NOMO-1 (cell line): ENCODE results near the gene SLC17A9.
A peak's percentile ranks its signal among the peaks of the same experiment; 100 is the strongest.

Experiments
- DNase-seq, 2 experiments: peaks; one replicate each; lab custom pipeline; 2025; ENCODE audit not compliant: unreplicated experiment in 2 of 2; lab: John Stamatoyannopoulos, UW

SLC17A9 gene

DNA sequence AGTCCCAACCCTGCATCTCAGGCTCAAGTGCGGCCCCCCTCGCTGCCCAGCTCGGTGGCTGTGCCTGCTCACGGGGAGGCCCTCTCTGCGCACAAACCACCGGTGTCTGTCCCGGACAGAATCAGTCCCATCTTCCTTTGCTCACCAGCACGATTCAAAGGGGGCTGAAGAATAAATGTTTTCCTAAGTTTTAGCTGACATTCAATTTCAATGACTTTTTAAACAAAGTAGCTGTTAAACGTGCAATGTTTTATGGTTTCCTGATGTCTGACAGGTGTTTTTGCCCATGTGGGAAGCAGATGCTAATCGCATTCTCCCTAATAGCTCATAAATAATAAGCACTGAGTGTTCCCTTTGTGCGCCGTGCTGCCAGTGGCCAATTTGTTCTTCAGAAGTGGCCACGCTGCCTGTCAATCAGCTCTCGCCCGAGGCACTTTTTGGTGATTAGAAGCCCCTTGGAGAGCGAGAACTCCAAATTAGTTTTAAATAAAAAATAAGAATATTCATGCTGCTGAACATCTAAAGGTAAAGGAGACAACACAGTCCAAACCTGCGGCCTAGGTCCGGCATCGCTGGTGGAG, 28.0 kb downstream of the SLC17A9 start:
- no peak for DNase-seq

DNA sequence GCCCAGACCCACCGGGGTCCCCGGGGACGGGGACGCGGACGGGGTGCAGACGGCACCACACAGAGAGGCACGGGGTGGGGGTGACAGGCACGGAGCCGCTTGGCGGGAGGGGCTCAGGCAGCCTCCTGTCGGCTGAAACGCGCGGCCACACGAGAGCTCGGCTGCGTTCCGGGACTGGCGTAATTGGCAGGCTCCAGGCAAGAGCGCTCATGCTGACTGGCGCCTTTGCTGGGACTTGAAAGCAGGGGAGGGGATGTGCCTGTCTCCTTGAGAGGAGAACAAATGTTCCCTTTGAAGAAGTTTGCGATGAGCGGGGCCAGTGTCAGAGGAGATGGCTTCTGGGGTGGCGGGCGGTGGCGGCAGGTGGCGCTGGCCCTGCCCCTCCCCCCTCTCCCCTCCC, 28.5 kb downstream of the SLC17A9 start:
- peak; percentile 9 to 32 for DNase-seq

DNA sequence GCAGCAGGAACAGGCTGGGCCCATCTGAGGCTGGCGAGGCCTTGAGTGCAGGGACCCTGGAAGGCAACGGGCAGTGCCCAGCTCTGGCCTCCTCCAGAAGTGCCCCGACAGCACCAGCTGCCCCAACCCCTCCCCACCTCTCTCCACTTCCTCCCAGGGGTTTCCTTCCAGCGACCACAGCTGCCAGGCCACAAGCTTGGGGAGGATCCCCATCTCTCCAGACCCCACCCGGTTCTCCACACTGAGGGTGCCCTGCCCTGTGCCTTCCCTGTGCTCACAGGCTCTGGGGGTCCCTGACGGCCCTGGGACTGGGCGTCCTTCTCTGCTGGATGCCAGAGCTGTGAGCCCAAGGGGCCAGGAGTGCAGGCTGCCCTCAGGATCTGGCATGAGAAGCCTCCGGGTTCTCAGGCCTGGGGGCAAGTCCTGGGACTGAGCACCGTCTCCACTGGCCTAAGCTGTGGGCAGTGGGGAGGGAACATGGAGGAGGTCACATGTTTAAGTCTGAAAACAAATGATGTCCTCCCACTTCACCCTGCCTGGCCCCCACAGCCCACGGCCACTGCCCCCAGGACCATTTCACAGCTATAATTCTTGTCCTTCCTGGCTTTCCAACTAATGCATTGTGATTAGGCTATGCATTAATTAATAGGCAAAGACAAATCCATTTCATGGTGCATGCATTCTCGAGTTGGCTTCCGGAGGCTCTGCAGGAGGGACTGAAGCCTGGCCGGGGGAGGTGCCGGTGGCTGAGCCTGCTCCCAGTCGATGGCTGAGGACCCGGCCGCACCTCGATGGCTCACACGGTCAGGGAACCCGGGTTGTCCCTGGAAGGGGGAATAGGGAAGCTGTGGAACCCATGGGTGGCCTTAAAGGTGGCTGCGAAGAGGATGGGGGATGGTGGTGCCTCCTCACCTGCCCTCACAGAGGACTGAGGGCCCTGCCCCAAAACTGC, 29.9 kb downstream of the SLC17A9 start:
- peak in 1 of 2 experiments; percentile 7 for DNase-seq

DNA sequence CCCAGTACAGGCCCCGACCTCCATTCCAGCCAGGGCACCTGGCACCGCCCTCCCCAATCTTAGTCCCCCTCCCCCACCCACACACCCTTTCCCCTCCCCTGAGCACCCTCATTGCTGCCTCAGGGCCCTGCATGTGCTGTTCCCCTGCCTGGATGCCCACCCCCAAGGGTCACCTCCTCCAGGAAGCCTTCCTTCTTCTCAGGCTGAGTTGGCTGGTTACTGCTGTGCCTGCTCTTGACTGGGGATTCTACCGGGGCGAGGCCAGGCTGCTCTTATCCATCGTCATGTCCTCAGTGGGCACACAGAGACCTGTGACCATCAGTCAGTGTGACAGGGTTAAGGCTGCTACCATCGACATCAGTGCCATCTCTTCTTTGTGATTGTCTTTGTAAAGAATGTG, 30.7 kb downstream of the SLC17A9 start:
- no peak for DNase-seq

DNA sequence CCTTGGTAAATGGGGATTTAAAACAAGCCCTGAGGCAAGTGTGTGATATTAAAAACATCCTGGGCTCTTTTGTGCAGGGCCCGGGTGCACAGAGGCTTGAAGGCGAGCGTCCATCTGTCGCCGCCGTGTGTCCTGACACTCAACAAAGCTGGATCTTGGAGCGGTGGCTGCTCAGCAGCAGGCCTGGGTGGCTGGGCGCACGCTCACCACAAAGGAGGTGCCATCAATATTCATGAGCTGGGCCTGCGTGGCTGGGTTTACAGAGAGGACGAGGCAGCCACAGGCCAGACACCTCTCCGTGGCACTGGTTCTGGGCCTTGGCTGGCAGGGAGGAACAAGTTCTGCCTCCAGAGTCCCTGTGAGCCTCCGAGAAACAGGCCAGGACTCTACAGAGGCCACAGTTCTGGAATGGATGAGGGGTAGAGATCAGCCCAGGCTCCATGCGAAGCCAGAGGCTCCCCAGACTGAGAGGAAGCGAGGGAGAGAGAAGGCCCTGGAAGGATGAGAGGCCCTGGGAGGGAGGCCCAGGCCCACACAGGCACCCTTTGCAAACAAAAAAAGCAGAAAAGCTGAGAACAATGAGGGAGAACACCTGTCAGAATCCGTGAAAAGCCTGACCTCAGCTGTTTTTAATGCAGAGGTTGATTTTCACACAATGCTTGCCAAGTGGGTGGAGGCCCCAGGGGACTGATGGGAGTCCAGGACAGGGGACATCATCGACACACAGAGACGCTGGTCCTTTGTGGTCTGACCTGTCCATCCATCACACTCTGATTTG, 32.3 kb downstream of the SLC17A9 start:
- DNase-seq, result no peak

DNA sequence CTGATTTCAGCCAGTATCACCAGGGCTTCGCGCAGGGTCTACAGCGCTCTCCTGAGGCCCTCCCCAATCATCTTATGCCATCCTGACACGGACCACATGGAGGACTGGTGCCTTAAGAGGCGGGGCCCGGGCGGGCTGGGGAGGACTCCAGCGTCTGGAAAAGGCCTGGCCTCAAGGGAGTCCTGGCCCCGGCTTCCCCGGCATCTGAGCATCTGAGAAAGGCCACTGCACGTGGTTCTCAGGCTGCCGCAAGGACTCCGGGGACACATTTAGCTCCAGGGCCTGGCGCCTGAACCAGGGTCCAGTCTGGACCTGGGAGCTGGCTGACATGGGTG, 32.9 kb downstream of the SLC17A9 start:
- DNase-seq, result no peak

DNA sequence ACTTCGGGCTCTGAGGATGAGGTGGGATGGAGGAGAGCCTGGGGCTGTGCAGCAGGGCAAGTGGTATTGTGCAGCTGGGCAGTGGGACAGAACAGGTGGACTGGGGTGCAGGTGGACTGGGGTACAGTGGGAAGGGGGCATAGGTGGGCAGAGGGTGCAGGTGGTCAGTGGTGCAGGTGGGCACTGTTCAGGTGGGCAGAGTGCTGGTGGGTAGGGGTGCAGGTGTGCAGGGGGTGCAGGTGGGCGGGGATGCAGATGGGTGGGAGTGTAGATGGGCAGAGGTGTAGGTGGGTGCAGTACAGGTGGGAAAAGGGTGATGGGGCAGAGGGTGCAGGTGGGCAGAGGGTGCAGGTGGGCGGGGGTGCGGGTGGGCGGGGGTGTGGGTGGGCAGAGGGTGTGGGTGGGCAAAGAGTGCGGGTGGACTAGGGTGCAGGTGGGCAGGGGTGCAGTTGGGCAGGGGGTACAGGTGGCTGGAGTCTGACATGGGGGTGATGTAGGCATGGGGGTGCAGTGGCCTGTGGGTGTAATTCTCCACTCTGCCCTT, 33.8 kb downstream of the SLC17A9 start:
- no peak for DNase-seq

DNA sequence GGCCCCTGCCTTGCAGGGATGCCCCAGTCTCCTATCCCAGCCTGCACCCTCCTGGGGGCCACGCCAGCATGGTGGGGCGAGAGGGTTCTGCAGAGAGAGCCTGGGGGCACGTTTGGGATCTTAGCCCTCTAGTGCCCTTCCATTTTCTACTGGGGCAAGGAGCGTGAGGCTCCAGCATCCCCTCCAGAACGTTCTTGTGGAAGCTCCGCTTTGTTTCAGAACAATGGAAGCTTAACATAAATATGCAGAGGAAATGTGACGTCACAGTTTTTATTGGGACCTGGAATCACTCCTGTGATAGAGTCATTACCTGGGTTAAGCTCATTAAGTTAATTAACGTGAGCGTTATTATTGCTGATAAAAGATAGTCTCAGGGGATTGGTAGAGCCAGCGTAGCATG, 34.6 kb downstream of the SLC17A9 start:
- no peak for DNase-seq

DNA sequence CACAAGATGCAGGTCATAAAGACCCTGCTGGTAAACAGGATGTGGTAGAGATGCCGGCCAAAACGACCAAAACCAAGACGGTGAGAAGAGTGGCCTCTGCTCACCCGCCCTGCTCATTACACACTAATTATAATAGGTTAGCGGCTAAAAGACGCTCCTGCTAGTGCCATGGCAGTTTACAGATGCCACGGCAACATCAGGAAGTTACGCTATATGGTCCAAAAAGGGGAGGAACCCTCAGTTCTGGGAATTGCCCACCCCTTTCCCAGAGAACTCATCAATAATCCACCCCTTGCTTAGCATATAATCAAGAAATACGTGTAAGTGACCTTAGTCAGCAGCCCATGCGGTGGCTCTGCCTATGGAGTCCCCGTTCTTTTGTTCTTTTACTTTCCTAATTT, 36.7 kb downstream of the SLC17A9 start:
- peak in 1 of 2 experiments; percentile 10 for DNase-seq

DNA sequence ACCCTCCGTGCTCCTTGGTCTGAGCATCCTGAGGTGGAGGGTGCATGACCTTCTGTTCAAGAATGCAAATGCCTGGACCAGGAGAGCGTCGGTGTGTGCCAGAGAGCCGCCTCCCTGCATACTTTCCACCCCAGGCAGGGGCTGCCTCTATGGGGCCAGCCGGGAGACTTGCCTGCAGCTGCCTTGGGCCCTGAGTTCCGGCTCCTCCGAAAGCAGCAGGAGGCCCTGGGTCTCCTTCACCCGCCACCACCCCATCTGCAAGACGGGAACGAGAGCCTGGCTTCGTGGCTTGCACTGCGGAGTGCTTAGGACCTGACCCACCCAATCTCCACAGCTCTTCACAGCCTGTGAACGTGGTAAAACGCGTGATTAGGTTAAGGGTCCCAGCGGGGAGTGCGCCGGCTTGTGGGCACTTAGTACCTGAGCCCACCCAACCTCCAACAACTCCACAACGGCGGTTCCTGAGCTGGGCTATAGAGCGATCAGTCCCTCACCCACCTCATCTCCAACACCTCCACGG, 37.9 kb downstream of the SLC17A9 start:
- no peak for DNase-seq

DNA sequence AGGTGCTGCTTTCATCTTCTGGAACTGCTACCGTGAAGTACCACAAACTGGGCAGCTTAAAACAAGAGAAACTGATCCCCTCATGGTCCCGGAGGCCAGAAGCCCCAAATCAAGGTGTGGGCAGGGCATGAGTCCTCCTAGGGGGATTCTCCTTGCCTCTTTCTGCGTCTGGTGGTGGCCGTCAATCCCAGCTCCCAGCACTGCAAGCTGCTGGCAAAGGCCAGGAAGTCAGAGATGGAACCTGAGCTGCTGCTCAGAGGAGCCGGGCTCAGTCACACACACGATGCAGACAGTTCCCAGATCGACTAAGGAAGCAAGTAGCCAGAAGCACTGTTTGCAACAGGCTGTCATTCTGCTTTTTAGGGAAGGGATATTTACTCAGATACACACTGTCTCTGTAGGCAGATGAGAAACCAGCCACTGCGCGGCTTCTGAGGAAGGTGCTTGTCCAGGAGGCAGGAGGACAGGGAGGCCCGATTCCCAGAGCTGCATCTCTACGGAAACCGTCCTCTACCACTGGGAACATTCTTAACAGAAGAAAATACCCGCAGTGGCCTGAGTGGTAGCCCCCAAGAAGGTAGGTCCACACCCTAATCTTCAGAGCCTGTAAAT, 38.8 kb downstream of the SLC17A9 start:
- DNase-seq, result no peak

DNA sequence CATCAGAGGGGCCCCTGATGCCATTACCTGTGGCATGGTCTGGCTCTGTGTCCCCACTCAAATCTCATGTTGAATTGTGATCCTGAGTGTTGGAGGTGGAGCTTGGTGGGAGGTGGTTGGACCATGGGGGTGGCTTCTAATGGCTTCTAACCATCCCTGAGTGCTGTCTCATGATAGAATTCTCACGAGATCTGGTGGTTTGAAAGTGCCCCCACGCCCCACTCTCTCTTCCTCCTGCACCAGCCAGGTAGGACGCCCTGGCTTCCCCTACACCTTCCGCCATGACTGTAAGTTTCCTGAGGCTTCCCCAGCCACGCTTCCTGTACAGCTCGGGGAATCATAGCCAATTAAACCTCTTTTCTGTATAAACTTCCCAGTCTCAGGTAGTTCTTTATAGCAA, 39.4 kb downstream of the SLC17A9 start:
- DNase-seq, result no peak

DNA sequence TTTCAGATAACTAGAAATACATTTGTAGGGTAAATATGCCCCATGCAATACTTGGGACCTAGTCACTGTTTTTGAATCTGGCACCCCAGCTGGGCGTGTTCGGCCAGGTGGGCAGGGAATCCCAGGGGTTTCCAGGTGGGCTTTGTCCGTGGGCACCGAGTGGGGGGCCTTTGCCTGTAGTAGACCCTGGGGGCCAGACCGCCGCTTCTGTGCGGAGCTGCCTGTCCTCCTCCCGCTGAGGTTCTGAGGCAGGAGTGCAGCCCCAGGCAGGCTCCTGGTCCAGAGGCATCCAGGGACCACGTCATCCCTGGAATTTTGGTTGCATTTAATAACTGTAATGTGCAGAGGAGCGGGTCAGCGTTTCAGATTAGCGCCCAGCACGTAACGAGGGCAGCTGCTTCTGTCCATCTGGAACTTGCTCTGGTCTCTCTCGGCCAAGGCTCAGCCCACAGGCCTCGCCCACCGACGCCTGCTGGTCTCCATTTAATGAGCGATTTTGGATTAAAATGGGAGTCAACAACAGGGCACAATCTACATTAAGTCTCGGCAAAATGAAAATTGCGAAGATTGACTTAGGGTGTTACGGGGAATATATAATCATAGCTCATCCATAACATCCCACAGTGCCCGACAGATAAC, 41.5 kb downstream of the SLC17A9 start:
- DNase-seq, result no peak

DNA sequence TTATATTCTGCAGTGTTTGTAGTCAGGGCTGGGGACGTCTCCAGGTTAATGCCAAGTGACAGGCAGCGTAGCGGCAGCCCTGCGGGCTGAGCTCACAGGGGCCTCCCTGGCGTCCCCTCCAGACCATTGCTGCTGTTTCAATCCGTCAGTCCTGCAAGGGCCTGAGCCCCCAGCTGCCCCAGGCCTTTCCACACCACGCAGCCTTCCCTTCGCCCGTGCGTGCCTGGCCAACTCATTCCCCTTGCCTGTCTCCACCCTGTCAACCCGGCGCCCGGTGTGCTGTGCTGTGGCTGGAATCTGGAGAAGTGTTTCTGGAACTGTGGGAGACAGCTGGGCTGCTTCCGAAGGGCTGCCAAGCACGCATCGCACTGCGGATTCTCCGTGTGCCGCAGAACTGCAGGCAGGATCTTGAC, 42.4 kb downstream of the SLC17A9 start:
- DNase-seq, result no peak

DNA sequence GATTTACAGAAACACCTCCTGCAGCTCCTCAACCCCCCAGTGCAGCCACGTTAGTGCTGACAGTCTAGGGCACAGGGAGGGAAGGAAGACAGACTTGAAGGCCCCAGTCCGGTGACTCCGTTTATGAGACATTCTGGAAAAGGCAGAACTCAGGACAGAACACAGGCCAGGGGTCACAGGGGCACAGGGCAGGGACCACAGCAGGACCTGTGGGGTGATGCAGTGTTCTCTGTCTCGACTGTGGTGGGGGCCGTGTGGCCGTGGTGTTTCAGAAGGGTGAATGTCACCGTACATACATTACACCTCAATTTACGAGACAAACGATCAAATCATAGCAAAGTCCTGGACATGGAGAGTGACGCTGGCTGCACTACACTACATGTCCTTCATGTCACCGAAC, 43.0 kb downstream of the SLC17A9 start:
- no peak for DNase-seq

DNA sequence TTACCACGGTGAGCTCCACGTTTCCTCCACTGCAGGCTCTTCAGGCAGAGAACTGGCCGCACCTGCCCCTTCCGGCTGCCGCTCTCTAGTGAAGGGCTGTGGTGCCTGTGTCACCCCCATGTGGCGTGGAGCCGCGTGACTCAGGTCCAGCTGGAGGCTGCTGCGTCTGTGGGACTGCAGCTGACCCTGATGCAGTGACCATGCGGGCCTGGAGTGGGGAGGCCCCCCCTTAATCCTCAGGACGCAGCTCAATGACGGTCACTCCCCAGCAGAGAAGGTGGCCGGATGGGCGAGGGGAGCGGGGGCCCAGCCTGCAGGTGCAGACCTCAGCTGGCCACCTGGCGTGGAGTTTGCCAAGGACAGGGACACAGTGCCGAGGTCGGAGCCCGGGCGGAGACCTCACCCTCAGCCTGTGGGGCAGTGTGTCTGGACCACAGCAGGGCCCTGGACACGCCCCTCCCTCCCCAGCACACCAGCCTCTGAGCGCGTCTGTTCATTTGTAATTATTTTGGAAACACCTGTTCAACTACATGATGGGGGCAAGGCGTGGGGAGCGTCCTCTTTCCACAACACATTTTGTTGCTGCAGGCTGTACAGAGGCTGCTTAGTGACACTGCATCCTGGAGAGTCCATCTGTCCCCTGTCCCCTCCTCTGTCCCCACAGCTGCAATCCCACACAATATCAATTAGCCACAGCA, 43.5 kb downstream of the SLC17A9 start:
- DNase-seq, result no peak

DNA sequence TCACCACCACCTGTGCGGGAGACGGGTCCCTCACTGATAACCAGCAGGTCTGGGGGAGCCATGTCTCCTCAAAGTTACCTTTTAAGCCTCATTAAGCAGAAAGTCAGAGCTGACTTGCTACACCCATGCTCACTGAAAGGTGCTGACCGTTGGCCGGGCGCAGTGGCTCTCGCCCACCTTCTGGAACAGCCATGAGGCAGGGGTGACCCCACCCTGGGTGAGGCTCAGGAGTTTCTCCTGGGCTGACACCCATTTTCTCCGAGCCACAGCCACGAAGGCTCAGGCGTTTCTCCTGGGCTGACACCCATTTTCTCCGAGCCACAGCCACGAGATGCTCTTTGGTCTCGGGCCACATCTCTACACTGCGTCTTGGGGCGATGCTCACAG, 44.1 kb downstream of the SLC17A9 start:
- DNase-seq, result no peak

DNA sequence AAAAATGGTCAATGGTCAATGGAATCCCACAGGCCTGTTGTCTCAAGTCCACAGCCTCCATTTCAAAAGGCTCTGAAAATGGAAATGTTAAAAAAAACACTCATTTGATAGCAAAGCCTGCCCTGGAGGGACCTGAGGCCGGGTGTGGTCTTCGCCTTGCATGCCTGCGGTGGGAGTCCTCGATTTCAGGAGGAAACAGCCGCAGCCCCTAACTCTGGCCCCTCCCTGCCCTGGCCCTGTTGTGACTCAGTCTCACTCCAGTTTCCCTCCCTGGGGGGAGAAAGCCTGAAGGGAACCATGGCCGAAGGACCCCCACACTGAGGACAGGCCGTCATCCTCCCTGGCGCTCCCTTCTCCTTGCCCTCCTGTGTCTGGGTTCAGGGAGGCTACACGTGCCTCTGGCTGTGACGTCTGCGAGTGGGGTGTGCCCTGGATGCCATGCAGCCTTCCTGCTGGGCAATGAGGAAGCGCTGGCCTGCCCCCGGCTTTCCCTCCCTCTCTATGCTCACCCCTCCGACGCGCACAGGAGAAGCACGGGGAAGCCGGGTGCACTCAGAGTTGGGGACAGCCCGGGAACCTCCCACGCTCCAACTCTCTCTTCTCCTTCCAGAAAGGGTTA, 45.0 kb downstream of the SLC17A9 start:
- DNase-seq, result no peak

DNA sequence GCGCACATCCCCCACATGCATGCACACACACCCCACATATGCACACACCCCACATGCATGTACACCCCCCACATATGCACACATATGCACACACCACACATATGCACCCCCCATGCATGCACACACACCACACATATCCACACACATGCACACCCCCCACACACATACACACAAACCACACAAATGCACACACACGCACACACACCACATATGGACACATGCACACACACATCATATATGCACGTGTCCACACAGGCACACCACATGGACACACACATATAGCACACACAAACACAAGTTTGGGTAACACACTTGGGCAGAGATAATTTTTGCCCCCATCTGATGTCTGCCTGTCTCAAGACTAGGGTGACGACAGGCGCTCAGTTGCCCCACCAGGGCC, 45.9 kb downstream of the SLC17A9 start:
- no peak for DNase-seq
